IgD-negative memory B cell (primary cell): ENCODE data around the gene EDEM3. TPM values are rescaled to one million over a fixed set of nuclear protein-coding genes. Genes with fewer than 3 reads are reported as not detected.

Experiments used
- H3K27ac Mint-ChIP-seq, 3 donors: one replicate each; pipeline ENCODE4 v1.8.0; 2020 to 2022; ENCODE audit warnings: mild to moderate bottlenecking in 3 of 3, mixed read lengths in 3 of 3, moderate library complexity in 1 of 3
- H3K27me3 Mint-ChIP-seq: one replicate; pipeline ENCODE4 v1.8.0; 2021; ENCODE audit warnings: mixed read lengths
- H3K36me3 Mint-ChIP-seq: one replicate; pipeline ENCODE4 v1.8.0; 2020; ENCODE audit warnings: mild to moderate bottlenecking, mixed read lengths
- H3K4me1 Mint-ChIP-seq, 3 donors: one replicate each; pipeline ENCODE4 v1.8.0; 2020 to 2022; ENCODE audit warnings: mixed read lengths in 3 of 3, mild to moderate bottlenecking in 1 of 3
- H3K4me3 Mint-ChIP-seq, 4 donors: one replicate each; pipeline ENCODE4 v1.8.0; 2020 to 2022; ENCODE audit warnings: mild to moderate bottlenecking in 4 of 4, mixed read lengths in 4 of 4, moderate library complexity in 3 of 4
- H3K9me3 Mint-ChIP-seq, 3 donors: one replicate each; pipeline ENCODE4 v1.8.0; 2020 to 2021; ENCODE audit warnings: mixed read lengths in 3 of 3, mild to moderate bottlenecking in 1 of 3
- polyA plus RNA-seq: library from polyadenylated mRNA; unstranded; fragments of 300-500 nt; fragmentation: Illumina TruSeq; gene quantifications from one replicate; pipeline ENCODE4 v1.2.3, GENCODE V29; 2021

Gene EDEM3
- polyA plus RNA-seq, 1 donor from 2014 or later: 7.9 TPM

DNA sequence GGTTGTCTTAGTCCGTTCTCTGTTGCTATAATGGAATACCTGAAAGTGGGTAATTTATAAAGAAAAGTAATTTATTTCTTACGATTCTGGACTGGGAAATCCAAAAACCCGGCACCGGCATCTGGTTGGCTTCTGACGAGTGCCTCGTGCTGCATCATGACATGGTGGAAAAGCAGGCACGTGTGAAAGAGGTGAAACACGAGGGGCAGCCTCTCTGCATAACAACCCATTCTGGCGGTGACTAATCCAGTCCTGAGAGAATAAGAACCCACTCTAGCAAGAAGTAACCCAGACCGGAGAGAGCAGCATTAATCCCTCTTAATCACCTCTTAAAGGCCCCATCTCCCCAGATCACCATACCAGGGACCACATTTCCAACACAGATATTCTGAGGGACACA is 2.7 kb upstream of the EDEM3 start:
- peaks cover 22 to 27% (median 24%) of the 10 kb centered on the region in 3 donors for H3K4me1 Mint-ChIP-seq
- no peaks in the 10 kb centered on the region for H3K36me3 Mint-ChIP-seq
- no peaks in the 10 kb centered on the region for H3K27me3 Mint-ChIP-seq
- no peak overlapping the region for H3K27ac Mint-ChIP-seq
- H3K4me3 Mint-ChIP-seq: peak overlapping the region in 1 of 4 donors; percentile 91
- no peaks in the 10 kb centered on the region for H3K9me3 Mint-ChIP-seq

DNA sequence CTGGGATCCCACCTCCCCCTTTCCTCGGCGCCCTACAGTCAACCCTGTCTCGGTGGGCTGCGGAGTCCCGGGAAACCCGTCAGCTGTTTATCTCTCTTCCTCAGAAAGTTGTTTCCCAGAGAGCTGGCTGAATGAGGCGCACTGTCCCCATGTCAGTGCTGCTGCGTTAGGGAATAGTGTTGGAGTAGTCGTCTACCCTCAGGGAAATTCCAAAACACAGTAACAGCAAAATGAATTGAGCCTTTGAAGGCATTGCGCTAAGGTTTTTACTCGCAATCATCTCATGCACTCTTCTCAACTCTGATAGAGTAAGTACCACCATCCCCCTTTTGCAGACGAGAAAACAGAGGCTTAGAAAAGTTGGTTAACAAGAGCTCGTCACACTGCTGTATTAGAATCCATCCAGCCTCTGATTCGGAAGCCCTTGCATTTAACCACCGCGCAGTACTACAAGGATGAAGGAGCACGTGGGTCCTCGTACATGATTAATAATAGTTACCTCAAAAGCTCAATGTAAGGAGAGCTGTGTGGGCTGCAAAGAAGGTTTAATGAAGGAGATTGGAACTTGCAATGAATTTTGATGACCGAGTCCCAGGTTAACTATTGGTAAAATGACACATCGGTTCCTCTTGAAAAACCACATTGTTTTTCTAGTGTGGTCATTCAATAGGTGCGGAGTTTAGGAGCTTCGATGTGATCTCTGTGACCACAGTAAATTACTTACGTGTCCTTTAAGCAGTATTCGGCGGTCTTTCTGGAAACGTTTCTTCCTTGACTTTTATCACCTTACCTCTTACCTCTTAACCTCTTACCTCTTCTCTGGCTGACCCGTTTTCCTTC is 788 bp upstream of the EDEM3 start:
- Mint-ChIP-seq H3K36me3 (no peaks in the 10 kb centered on the region), H3K27me3 (no peaks in the 10 kb centered on the region), H3K9me3 (no peaks in the 10 kb centered on the region), H3K4me1 (peaks cover 26 to 27% (median 27%) of the 10 kb centered on the region in 3 donors), H3K4me3 (peak overlapping the region; percentile 91 to 96 (median 95)), H3K27ac (peak overlapping the region; percentile 83 to 95 (median 86))

GRCh38 chr1:184753608-184754475 is 816 bp downstream of the EDEM3 start:
- peak overlapping the region; percentile 83 to 95 (median 86) for H3K27ac Mint-ChIP-seq
- no peaks in the 10 kb centered on the region for H3K36me3 Mint-ChIP-seq
- no peaks in the 10 kb centered on the region for H3K27me3 Mint-ChIP-seq
- H3K4me1 Mint-ChIP-seq: peaks cover 27 to 32% (median 31%) of the 10 kb centered on the region in 3 donors
- H3K4me3 Mint-ChIP-seq: peak overlapping the region; percentile 91 to 96 (median 95)
- no peaks in the 10 kb centered on the region for H3K9me3 Mint-ChIP-seq

GRCh38 chr1:184753117-184753516 is 1.5 kb downstream of the EDEM3 start:
- peaks cover 27 to 32% (median 31%) of the 10 kb centered on the region in 3 donors for H3K4me1 Mint-ChIP-seq
- H3K9me3 Mint-ChIP-seq: no peaks in the 10 kb centered on the region
- peak overlapping the region in 2 of 3 donors; percentile 20 to 83 for H3K27ac Mint-ChIP-seq
- H3K27me3 Mint-ChIP-seq: no peaks in the 10 kb centered on the region
- no peaks in the 10 kb centered on the region for H3K36me3 Mint-ChIP-seq
- peak overlapping the region; percentile 91 to 96 (median 95) for H3K4me3 Mint-ChIP-seq

GRCh38 chr1:184752656-184753055 is 2.0 kb downstream of the EDEM3 start:
- Mint-ChIP-seq H3K36me3 (no peaks in the 10 kb centered on the region), H3K4me3 (peak overlapping the region; percentile 91 to 96 (median 95)), H3K27me3 (no peaks in the 10 kb centered on the region), H3K27ac (peak overlapping the region in 1 of 3 donors; percentile 83), H3K9me3 (no peaks in the 10 kb centered on the region), H3K4me1 (peaks cover 27 to 34% (median 32%) of the 10 kb centered on the region in 3 donors)

DNA sequence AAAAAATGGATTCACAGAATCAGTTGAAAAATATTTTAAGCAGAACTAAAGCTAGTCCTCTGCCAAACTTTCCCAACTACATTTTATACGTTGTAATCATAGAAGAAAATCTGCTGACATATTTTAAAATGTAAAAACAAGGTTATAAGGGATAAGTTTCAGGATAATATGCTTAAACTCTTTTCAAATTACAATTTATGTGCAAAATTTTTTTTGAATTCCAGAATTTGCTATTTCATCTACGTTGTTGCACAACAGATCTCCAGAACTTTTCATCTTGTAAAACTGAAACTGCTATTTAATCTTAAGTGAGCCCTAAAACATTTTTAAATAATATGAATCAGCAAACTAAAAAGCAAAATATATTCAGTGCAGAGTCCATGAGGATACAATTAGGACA is 5.9 kb downstream of the EDEM3 start:
- H3K36me3 Mint-ChIP-seq: peaks cover 1% of the 10 kb centered on the region
- no peaks in the 10 kb centered on the region for H3K27me3 Mint-ChIP-seq
- no peaks in the 10 kb centered on the region for H3K9me3 Mint-ChIP-seq
- H3K27ac Mint-ChIP-seq: no peak overlapping the region
- peaks cover 34 to 47% (median 39%) of the 10 kb centered on the region in 3 donors for H3K4me1 Mint-ChIP-seq
- H3K4me3 Mint-ChIP-seq: no peak overlapping the region

- Mint-ChIP-seq H3K27me3 (no peaks in the 10 kb centered on the region), H3K27ac (peak overlapping the region in 1 of 3 donors; percentile 52), H3K4me3 (peak overlapping the region in 2 of 4 donors; percentile 28 to 42), H3K4me1 (peaks cover 26 to 39% (median 29%) of the 10 kb centered on the region in 3 donors), H3K36me3 (peaks cover 1% of the 10 kb centered on the region), H3K9me3 (no peaks in the 10 kb centered on the region)
These were observed 7.3 kb downstream of the EDEM3 start for GRCh38 chr1:184747089-184747955.

GRCh38 chr1:184745929-184746638 is 8.6 kb downstream of the EDEM3 start:
- Mint-ChIP-seq H3K4me3 (no peak overlapping the region), H3K27ac (peak overlapping the region in 1 of 3 donors; percentile 31)

DNA sequence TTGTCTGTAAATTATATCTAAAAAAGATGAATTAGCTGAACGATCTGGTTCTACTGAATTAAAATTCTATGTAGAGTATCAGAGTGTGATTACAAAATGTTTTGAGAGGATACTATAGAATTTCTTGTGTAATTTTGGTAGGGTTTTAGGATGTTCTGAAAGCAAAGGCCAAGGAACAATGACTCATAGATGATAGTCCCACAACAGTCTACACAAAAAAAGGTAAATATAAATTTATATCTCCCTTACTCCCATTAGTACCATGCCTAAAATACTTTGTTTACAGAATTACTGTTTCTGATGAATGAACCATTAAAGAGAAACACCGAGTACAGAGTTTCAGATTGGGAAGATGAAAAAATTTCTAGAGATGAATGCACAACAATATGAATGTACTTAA is 9.5 kb downstream of the EDEM3 start:
- Mint-ChIP-seq H3K36me3 (peaks cover 1% of the 10 kb centered on the region), H3K9me3 (no peaks in the 10 kb centered on the region), H3K4me1 (peaks cover 22 to 39% (median 32%) of the 10 kb centered on the region in 3 donors), H3K27ac (no peak overlapping the region), H3K27me3 (no peaks in the 10 kb centered on the region), H3K4me3 (no peak overlapping the region)

More at GRCh38 chr1:184745929-184746638, 8.6 kb downstream of the EDEM3 start:
- Mint-ChIP-seq H3K27me3 (no peaks in the 10 kb centered on the region), H3K4me1 (peaks cover 24 to 39% (median 34%) of the 10 kb centered on the region in 3 donors), H3K9me3 (no peaks in the 10 kb centered on the region), H3K36me3 (peaks cover 1% of the 10 kb centered on the region)

- Mint-ChIP-seq H3K27me3 (no peaks in the 10 kb centered on the region), H3K9me3 (no peaks in the 10 kb centered on the region), H3K27ac (peak overlapping the region in 1 of 3 donors; percentile 39), H3K36me3 (peaks cover 1% of the 10 kb centered on the region), H3K4me1 (peaks cover 22 to 34% (median 28%) of the 10 kb centered on the region in 3 donors), H3K4me3 (no peak overlapping the region)
These were observed 11.4 kb downstream of the EDEM3 start for GRCh38 chr1:184743062-184743756.

GRCh38 chr1:184740344-184740743 is 14.3 kb downstream of the EDEM3 start:
- Mint-ChIP-seq H3K4me3 (no peak overlapping the region), H3K9me3 (no peaks in the 10 kb centered on the region), H3K4me1 (peaks cover 10 to 25% (median 16%) of the 10 kb centered on the region in 3 donors), H3K27ac (no peak overlapping the region), H3K27me3 (no peaks in the 10 kb centered on the region), H3K36me3 (peaks cover 1% of the 10 kb centered on the region)

GRCh38 chr1:184739796-184740195 is 14.9 kb downstream of the EDEM3 start:
- Mint-ChIP-seq H3K27me3 (no peaks in the 10 kb centered on the region), H3K4me1 (peaks cover 14 to 26% (median 18%) of the 10 kb centered on the region in 3 donors), H3K36me3 (peaks cover 1% of the 10 kb centered on the region), H3K4me3 (no peak overlapping the region), H3K9me3 (no peaks in the 10 kb centered on the region), H3K27ac (no peak overlapping the region)

- Mint-ChIP-seq H3K36me3 (no peaks in the 10 kb centered on the region), H3K9me3 (no peaks in the 10 kb centered on the region), H3K4me3 (no peak overlapping the region), H3K27me3 (no peaks in the 10 kb centered on the region), H3K27ac (no peak overlapping the region), H3K4me1 (peaks cover 13 to 24% (median 16%) of the 10 kb centered on the region in 3 donors)
These were observed 15.6 kb downstream of the EDEM3 start for GRCh38 chr1:184739070-184739469.
